Body of pancreas (tissue), 4 donors: Measurements from ENCODE around the gene NRIP1. TPM values are rescaled to one million over a fixed set of nuclear protein-coding genes. Genes with fewer than 3 reads are reported as not detected.

Source experiments
- ATAC-seq: fragments of 150-250 bp; one replicate; pipeline ENCODE4 v1.9.1; 2016
- DNase-seq, 4 donors: peaks; one replicate each; pipeline ENCODE4 v3.0.0-alpha.2; 2019
- H3K27ac ChIP-seq, 4 donors: fragments of 200-600 bp; sonication (generic); 1 replicate in 3 of 4; 2 replicates in 1 of 4; pipeline versions ENCODE4 v1.5.1 to v1.6.1; 2016 to 2019; ENCODE audit warnings: mild to moderate bottlenecking in 1 of 4, mixed read lengths in 1 of 4, moderate library complexity in 1 of 4
- H3K27me3 ChIP-seq, 2 donors: fragments of 200-600 bp; sonication (generic); one replicate each; pipeline ENCODE4 v1.6.0; 2016; ENCODE audit warnings: mild to moderate bottlenecking in 1 of 2
- H3K36me3 ChIP-seq, 2 donors: fragments of 200-600 bp; sonication (generic); replicated peaks in 1 of 2; 2 replicates each; pipeline ENCODE4 v1.5.1; 2016; ENCODE audit warnings: low read depth in 2 of 2; ENCODE audit not compliant: insufficient read depth in 1 of 2
- H3K4me1 ChIP-seq: fragments of 200-600 bp; sonication (generic); one replicate; pipeline ENCODE4 v1.6.0; 2016
- H3K4me3 ChIP-seq, 2 donors: fragments of 200-600 bp; sonication (generic); 1 replicate in 1 of 2; 2 replicates in 1 of 2; pipeline ENCODE4 v1.5.1; 2016 to 2019
- H3K9me3 ChIP-seq, 3 donors: fragments of 200-600 bp; sonication (generic); 1 replicate in 2 of 3; 2 replicates in 1 of 3; pipeline ENCODE4 v1.5.1; 2016
- CTCF ChIP-seq, 7 experiments: fragments of 450-650 bp in 4 of 7; fragments of 200-600 bp in 3 of 7; sonication (generic) in 3 of 7; IDR thresholded peaks; one replicate each; pipeline ENCODE4 v1.5.1; 2016 to 2019; ENCODE audit warnings: antibody characterized with exemption in 7 of 7
- POLR2A ChIP-seq, 3 donors: fragments of 450-650 bp; IDR thresholded peaks; one replicate each; pipeline ENCODE4 v1.6.1; 2016; ENCODE audit warnings: antibody characterized with exemption in 3 of 3, mild to moderate bottlenecking in 2 of 3
- WGBS, 2 donors: methylation state at CpG; one replicate each; pipeline ENCODE4 v1.1.5; 2017; 5-methylcytosine and 5-hydroxymethylcytosine counted together
- intact Hi-C: fragments of 100-400 bp; cut with DNase I; formaldehyde crosslinking; loops from one replicate; pipeline ENCODE4 v1.15.1; 2023
- total RNA-seq, 2 donors: library from RNA; depleted of rRNA; stranded (reverse); fragments of >200 nt; gene quantifications; one replicate each; pipeline ENCODE4 v1.1.0, GENCODE V29; 2016

Gene NRIP1
- 10 to 100 TPM; 18.5 to 27.8 TPM for total RNA-seq

- intact Hi-C loops: loop anchor here (5.0 kb wide), 1 partner anchor 418 kb away; no protein-coding TSS in a partner anchor
- Histone ChIP-seq H3K9me3 (no peaks in the 10 kb centered on the region), H3K27ac (peak within 1 kb of the TSS; percentile 87 to 97 (median 96)), H3K4me3 (peak within 1 kb of the TSS; percentile 86 to 89), H3K36me3 (no peaks in the 10 kb centered on the region), H3K27me3 (no peaks in the 10 kb centered on the region), H3K4me1 (peaks cover 29% of the 10 kb centered on the region)
- DNase-seq (peak; percentile 91 to 94 (median 93)), ATAC-seq (peak; percentile 94)
- 0% methylated on average over 11 to 93 of the region's 116 CpGs for WGBS, 2 donors
- TF ChIP-seq CTCF (IDR thresholded peaks at IDR 0.05): peak in 1 of 7 experiments; percentile 11
- TF ChIP-seq POLR2A (IDR thresholded peaks at IDR 0.05): peak; percentile 63 to 76 (median 64)
These were observed at the start of gene NRIP1 for GRCh38 chr21:15064576-15065391. TSS of gene NRIP1 (minus strand) at chr21:15065000. CDS start at chr21:14968192, 96,808 bp downstream.

- Histone ChIP-seq H3K9me3 (no peaks in the 10 kb centered on the region), H3K4me3 (no peak overlapping the region), H3K4me1 (no peaks in the 10 kb centered on the region), H3K36me3 (no peaks in the 10 kb centered on the region), H3K27me3 (no peaks in the 10 kb centered on the region), H3K27ac (no peak overlapping the region)
- intact Hi-C loops: no loop called here
- DNase-seq: no peak
- no peak for ATAC-seq
- TF ChIP-seq POLR2A (IDR thresholded peaks at IDR 0.05) (no peak), CTCF (IDR thresholded peaks at IDR 0.05) (no peak)
- WGBS, 2 donors: 85 to 92% methylated on average over 4 of the region's 4 CpGs
These were observed 48.1 kb upstream of the NRIP1 start for GRCh38 chr21:15112858-15113257.

- no peaks in the 10 kb centered on the region for H3K36me3 ChIP-seq
- H3K27me3 ChIP-seq: no peaks in the 10 kb centered on the region
- no peaks in the 10 kb centered on the region for H3K9me3 ChIP-seq
- no peak overlapping the region for H3K27ac ChIP-seq
- no peak for TF ChIP-seq POLR2A (IDR thresholded peaks at IDR 0.05)
- TF ChIP-seq CTCF (IDR thresholded peaks at IDR 0.05): no peak
- DNase-seq (no peak), ATAC-seq (no peak)
- intact Hi-C loops: no loop called here
- no peak overlapping the region for H3K4me3 ChIP-seq
- no peaks in the 10 kb centered on the region for H3K4me1 ChIP-seq
- WGBS, 2 donors: 83 to 86% methylated on average over 2 of the region's 2 CpGs
These were observed 44.0 kb upstream of the NRIP1 start for GRCh38 chr21:15108801-15109200.

GRCh38 chr21:15104470-15104869 is 39.7 kb upstream of the NRIP1 start:
- H3K9me3 ChIP-seq: no peaks in the 10 kb centered on the region
- intact Hi-C loops: no loop called here
- 91 to 94% methylated on average over 3 of the region's 3 CpGs for WGBS, 2 donors
- no peak for ATAC-seq
- H3K27ac ChIP-seq: no peak overlapping the region
- H3K4me1 ChIP-seq: no peaks in the 10 kb centered on the region
- H3K27me3 ChIP-seq: no peaks in the 10 kb centered on the region
- DNase-seq: no peak
- no peak for TF ChIP-seq CTCF (IDR thresholded peaks at IDR 0.05)
- TF ChIP-seq POLR2A (IDR thresholded peaks at IDR 0.05): no peak
- no peaks in the 10 kb centered on the region for H3K36me3 ChIP-seq
- H3K4me3 ChIP-seq: no peak overlapping the region
